K562 (cell line): Measurements from ENCODE around the gene HEMGN. TPM values are rescaled to one million over a fixed set of nuclear protein-coding genes. Genes with fewer than 3 reads are reported as not detected.

Experiments
- ARID2 ChIP-seq: fragments of 450-650 bp; IDR thresholded peaks from 2 replicates; pipeline ENCODE4 v1.6.1; 2017; ENCODE audit warnings: antibody characterized with exemption, mild to moderate bottlenecking
- ASH1L ChIP-seq: fragments of 450-650 bp; IDR thresholded peaks from 2 replicates; pipeline ENCODE4 v1.6.1; 2018; ENCODE audit warnings: borderline replicate concordance, mild to moderate bottlenecking, low read depth; ENCODE audit not compliant: partially characterized antibody
- CREB1 ChIP-seq, 2 experiments: sonication (generic) in 1 of 2; formaldehyde crosslinking in 1 of 2; IDR thresholded peaks; 2 replicates each; pipeline versions ENCODE4 v1.6.1 to v1.8.0; 2012 to 2022; ENCODE audit warnings: inconsistent platforms in 1 of 2, mild to moderate bottlenecking in 1 of 2, missing genetic modification reagents in 1 of 2, moderate library complexity in 1 of 2
- CREBBP ChIP-seq: IDR thresholded peaks from one replicate; pipeline ENCODE4 v1.6.1; 2012; ENCODE audit warnings: low read depth, mild to moderate bottlenecking, control low read depth, inconsistent platforms, low read length
- ETV6 ChIP-seq, 3 experiments: fragments of 150-350 bp in 1 of 3; sonication (generic) in 1 of 3; formaldehyde crosslinking in 1 of 3; IDR thresholded peaks; 2 replicates each; pipeline versions ENCODE4 v1.6.1 to v1.8.0; 2014 to 2022; ENCODE audit warnings: borderline replicate concordance in 2 of 3, low read depth in 2 of 3, antibody characterized with exemption in 1 of 3, low read length in 1 of 3, mild to moderate bottlenecking in 1 of 3, missing genetic modification reagents in 1 of 3
- FOXK1 ChIP-seq: sonication (generic); formaldehyde crosslinking; IDR thresholded peaks from 2 replicates; pipeline ENCODE4 v1.8.0; 2022; ENCODE audit warnings: missing genetic modification reagents, mild to moderate bottlenecking, borderline replicate concordance
- MIER1 ChIP-seq: fragments of 450-650 bp; IDR thresholded peaks from 2 replicates; pipeline ENCODE4 v1.6.1; 2016; ENCODE audit warnings: antibody characterized with exemption, mild to moderate bottlenecking, low read depth
- MYNN ChIP-seq, 2 experiments: sonication (generic); formaldehyde crosslinking in 1 of 2; IDR thresholded peaks; 2 replicates each; pipeline versions ENCODE4 v1.5.0 to v1.6.1; 2016 to 2020; ENCODE audit warnings: antibody characterized with exemption in 1 of 2, missing genetic modification reagents in 1 of 2
- NCOA2 ChIP-seq, 2 experiments: fragments of 450-650 bp; IDR thresholded peaks; 2 replicates each; pipeline ENCODE4 v1.6.1; 2018; ENCODE audit warnings: mild to moderate bottlenecking in 2 of 2, moderate library complexity in 1 of 2; ENCODE audit not compliant: partially characterized antibody in 2 of 2
- NFIC ChIP-seq: fragments of 450-650 bp; IDR thresholded peaks from 2 replicates; pipeline ENCODE4 v1.6.1; 2017; ENCODE audit warnings: mild to moderate bottlenecking, inconsistent platforms
- POLR2H ChIP-seq: IDR thresholded peaks from 2 replicates; pipeline ENCODE4 v1.6.1; 2016; ENCODE audit warnings: missing genetic modification characterization, low read depth, mild to moderate bottlenecking, control low read depth, missing compliant biosample characterization, moderate library complexity
- RBM25 ChIP-seq: fragments of 200-400 bp; formaldehyde crosslinking; IDR thresholded peaks from 2 replicates; pipeline ENCODE4 v1.6.1; 2018; ENCODE audit warnings: low read length, low read depth, moderate library complexity; ENCODE audit not compliant: severe bottlenecking
- SREBF1 ChIP-seq: fragments of 150-350 bp; IDR thresholded peaks from 2 replicates; pipeline ENCODE4 v1.6.1; 2014; ENCODE audit warnings: antibody characterized with exemption, low read depth, low read length, borderline replicate concordance
- ZBTB7A ChIP-seq: IDR thresholded peaks from 2 replicates; pipeline ENCODE4 v1.6.1; 2011; ENCODE audit warnings: low read depth, mild to moderate bottlenecking, low read length, moderate library complexity, borderline replicate concordance; ENCODE audit not compliant: control insufficient read depth
- ZC3H4 ChIP-seq: sonication (generic); formaldehyde crosslinking; IDR thresholded peaks from 2 replicates; pipeline ENCODE4 v1.9.0; 2021; ENCODE audit warnings: missing genetic modification reagents, borderline replicate concordance
- ZNF165 ChIP-seq: fragments of 250-450 bp; sonication (Bioruptor Pico); IDR thresholded peaks from 2 replicates; pipeline ENCODE4 v1.4.0; 2020; ENCODE audit warnings: borderline replicate concordance
- ZNF217 ChIP-seq: sonication (generic); formaldehyde crosslinking; IDR thresholded peaks from 2 replicates; pipeline ENCODE4 v1.8.0; 2022; ENCODE audit warnings: mild to moderate bottlenecking, missing genetic modification reagents
- ZNF41 ChIP-seq: fragments of 250-450 bp; sonication (Bioruptor Pico); conservative IDR thresholded peaks from 2 replicates; pipeline ENCODE4 v1.4.0; 2020; ENCODE audit warnings: mild to moderate bottlenecking
- ZNF583 ChIP-seq: fragments of 250-450 bp; sonication (Bioruptor Pico); IDR thresholded peaks from 2 replicates; pipeline ENCODE4 v1.4.0; 2020
- ZNF766 ChIP-seq: fragments of 200-800 bp; sonication (Bioruptor generic); conservative IDR thresholded peaks from 2 replicates; pipeline ENCODE4 v1.6.1; 2016; ENCODE audit warnings: missing genetic modification characterization, missing compliant biosample characterization
- polyA plus RNA-seq, 8 experiments: library from polyadenylated mRNA; depleted of rRNA in 4 of 8; stranded (reverse) in 5 of 8; unstranded in 3 of 8; fragments of >200 nt; fragmentation: Nextera tagmentation in 2 of 8; fragmentation: Illumina TruSeq in 1 of 8; extraction: Ambion mirVana in 2 of 8; extraction: Trizol in 1 of 8; gene quantifications; 2 replicates each; pipeline versions ENCODE4 v1.2.1 to v1.2.3, GENCODE V29; 2011 to 2014; ENCODE audit warnings: inconsistent platforms in 1 of 8, missing spikeins in 1 of 8
- total RNA-seq, 7 experiments: library from RNA; depleted of rRNA in 6 of 7; stranded (reverse); fragments of >200 nt in 6 of 7; fragmentation: Illumina TruSeq in 2 of 7; extraction: Trizol in 2 of 7; gene quantifications; 2 replicates each; pipeline versions ENCODE4 v1.2.1 to v1.2.3, GENCODE V29; 2011 to 2021; ENCODE audit warnings: low replicate concordance in 1 of 7
- TF ChIP-seq, protein P1 (sequence below): sonication (generic); formaldehyde crosslinking; IDR thresholded peaks from 2 replicates; pipeline ENCODE4 v1.8.0; 2022; ENCODE audit warnings: mild to moderate bottlenecking, low read depth, missing genetic modification reagents
- TF ChIP-seq, protein P2 (sequence below): fragments of 450-650 bp; formaldehyde crosslinking; IDR thresholded peaks from 2 replicates; pipeline ENCODE4 v1.4.0; 2022; ENCODE audit warnings: missing genetic modification characterization
- TF ChIP-seq, protein P3 (sequence below): fragments of 250-450 bp; sonication (Bioruptor Pico); IDR thresholded peaks from 2 replicates; pipeline ENCODE4 v1.4.0; 2020

HEMGN gene
- total and polyA plus RNA-seq, 9 of the 15 experiments (the other 6 are each of a cell fraction or from before 2014, with no cell fraction given): 56.3 to 258 (median 137) TPM

DNA sequence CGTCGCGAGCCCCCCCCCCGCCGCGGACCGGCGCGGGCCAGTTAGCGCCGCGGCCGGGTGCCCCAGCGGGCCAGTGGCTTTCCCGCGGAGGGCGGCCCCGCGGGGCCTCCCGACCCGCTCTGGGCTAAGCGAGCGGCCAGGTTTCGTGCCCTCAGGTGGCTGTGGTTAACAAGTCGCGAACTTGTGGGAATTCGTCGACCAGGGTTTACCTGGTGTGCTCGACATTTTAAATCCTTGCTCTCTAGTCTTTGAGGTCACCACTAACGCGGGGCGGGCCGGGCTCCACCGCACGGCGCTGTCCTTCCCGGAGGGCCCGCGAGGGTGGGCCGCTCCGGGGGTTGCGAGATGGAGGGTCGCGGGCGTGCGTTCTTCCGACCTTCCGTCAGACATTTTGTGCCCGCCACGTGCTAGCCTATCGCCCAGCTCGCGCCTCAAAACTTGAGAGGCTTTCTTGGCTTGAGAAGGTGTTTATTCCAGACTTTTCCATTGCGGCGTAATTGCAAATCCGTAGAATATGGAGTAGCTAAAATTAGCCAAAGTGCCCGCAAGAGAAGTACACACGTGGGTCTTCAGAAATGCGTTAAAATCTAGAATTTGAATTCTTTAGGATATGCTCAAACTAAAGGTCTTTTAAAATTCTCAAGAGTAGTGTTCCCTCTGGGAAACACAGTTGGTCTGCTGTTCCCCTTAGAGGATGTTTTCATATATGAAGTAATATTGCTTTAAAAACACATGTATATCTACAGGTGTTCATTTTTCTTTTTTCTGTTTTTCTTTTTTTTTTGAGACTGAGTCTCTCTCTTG, 47.3 kb upstream of the HEMGN start (continued):
- TF ChIP-seq FOXK1 (CRISPR knock-in tag): no peak
- no peak for TF ChIP-seq POLR2H
- no peak for TF ChIP-seq CREBBP
- peak; percentile 63; the same call in 1 of the 2 replicates for TF ChIP-seq ZNF41 (CRISPR knock-in tag)
- TF ChIP-seq ZNF165 (CRISPR knock-in tag): no peak
- no peak for TF ChIP-seq ZNF766
- no peak for TF ChIP-seq ZC3H4 (CRISPR knock-in tag)
- no peak for TF ChIP-seq ASH1L
- no peak for TF ChIP-seq ARID2
- TF ChIP-seq ETV6 (IDR thresholded peaks at IDR 0.05; ENCODE audit: borderline replicate concordance in 1 of 2, low read depth in 2 of 2, low read length in 1 of 2): no peak
- no peak for TF ChIP-seq ETV6 (CRISPR knock-in tag; IDR thresholded peaks at IDR 0.05; ENCODE audit: borderline replicate concordance)
- TF ChIP-seq ZBTB7A: peak; percentile 77; the same call in 1 of the 2 replicates
- no peak for TF ChIP-seq ZNF217 (CRISPR knock-in tag)
- TF ChIP-seq SREBF1: no peak
- no peak for TF ChIP-seq CREB1 (IDR thresholded peaks at IDR 0.05)
- TF ChIP-seq CREB1 (CRISPR knock-in tag; IDR thresholded peaks at IDR 0.05): peak; percentile 14; the same call in 1 of the 2 replicates
- TF ChIP-seq NCOA2 (IDR thresholded peaks at IDR 0.05; ENCODE audit: partially characterized antibody in 2 of 2): no peak
- TF ChIP-seq, protein P1, sequence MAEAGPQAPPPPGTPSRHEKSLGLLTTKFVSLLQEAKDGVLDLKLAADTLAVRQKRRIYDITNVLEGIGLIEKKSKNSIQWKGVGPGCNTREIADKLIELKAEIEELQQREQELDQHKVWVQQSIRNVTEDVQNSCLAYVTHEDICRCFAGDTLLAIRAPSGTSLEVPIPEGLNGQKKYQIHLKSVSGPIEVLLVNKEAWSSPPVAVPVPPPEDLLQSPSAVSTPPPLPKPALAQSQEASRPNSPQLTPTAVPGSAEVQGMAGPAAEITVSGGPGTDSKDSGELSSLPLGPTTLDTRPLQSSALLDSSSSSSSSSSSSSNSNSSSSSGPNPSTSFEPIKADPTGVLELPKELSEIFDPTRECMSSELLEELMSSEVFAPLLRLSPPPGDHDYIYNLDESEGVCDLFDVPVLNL: no peak
- TF ChIP-seq MYNN (IDR thresholded peaks at IDR 0.05): no peak
- TF ChIP-seq MYNN (CRISPR knock-in tag; IDR thresholded peaks at IDR 0.05): no peak
- TF ChIP-seq NFIC: no peak
- TF ChIP-seq, protein P2, sequence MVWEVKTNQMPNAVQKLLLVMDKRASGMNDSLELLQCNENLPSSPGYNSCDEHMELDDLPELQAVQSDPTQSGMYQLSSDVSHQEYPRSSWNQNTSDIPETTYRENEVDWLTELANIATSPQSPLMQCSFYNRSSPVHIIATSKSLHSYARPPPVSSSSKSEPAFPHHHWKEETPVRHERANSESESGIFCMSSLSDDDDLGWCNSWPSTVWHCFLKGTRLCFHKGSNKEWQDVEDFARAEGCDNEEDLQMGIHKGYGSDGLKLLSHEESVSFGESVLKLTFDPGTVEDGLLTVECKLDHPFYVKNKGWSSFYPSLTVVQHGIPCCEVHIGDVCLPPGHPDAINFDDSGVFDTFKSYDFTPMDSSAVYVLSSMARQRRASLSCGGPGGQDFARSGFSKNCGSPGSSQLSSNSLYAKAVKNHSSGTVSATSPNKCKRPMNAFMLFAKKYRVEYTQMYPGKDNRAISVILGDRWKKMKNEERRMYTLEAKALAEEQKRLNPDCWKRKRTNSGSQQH (CRISPR knock-in tag): 0 out of 2 replicates have a peak, but pooled peaks have one; percentile 51
- TF ChIP-seq RBM25: no peak
- TF ChIP-seq MIER1: no peak
- TF ChIP-seq, protein P3, sequence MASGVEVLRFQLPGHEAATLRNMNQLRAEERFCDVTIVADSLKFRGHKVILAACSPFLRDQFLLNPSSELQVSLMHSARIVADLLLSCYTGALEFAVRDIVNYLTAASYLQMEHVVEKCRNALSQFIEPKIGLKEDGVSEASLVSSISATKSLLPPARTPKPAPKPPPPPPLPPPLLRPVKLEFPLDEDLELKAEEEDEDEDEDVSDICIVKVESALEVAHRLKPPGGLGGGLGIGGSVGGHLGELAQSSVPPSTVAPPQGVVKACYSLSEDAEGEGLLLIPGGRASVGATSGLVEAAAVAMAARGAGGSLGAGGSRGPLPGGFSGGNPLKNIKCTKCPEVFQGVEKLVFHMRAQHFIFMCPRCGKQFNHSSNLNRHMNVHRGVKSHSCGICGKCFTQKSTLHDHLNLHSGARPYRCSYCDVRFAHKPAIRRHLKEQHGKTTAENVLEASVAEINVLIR (CRISPR knock-in tag): no peak
- no peak; the same call in 1 of the 2 replicates for TF ChIP-seq ZNF583 (CRISPR knock-in tag)
